ENCODE measurements around the gene SNCG.
"Not testable (repeated sequence)": the region's sequence is repeated elsewhere in the genome, so short reads cannot be mapped to it uniquely, and the experiment has no call there.

Gene SNCG

DNA sequence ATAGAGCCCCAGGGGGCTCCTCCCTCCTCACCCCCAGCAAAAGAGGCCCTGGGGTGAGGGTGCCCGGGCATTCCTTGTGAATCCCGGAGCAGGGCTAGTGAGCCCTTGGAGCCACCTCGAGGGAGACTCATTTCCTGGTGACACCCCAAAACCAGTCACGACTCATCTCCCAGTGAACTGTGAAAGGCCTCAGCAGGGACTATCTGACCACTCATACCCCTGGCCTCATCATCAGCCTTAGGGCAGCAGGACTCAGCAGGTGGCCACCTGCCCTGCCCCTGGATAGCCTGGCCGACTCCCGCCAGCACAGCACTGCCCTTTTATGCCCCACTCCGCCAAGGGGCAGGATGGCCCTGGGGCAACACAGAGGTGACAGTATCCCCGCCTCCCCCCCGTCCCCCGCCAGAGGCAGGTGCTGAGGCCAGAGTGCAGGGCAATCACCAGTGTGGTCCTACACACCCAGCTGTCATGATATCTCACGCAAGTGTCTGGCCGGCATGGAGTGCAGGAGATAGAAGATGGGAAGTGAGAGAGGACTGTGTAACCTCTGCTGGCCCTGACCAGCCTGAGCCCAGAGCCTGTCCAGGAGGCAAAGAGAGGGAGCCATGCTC, 3.2 kb downstream of the SNCG start:
- DNase-seq = no peak

DNA sequence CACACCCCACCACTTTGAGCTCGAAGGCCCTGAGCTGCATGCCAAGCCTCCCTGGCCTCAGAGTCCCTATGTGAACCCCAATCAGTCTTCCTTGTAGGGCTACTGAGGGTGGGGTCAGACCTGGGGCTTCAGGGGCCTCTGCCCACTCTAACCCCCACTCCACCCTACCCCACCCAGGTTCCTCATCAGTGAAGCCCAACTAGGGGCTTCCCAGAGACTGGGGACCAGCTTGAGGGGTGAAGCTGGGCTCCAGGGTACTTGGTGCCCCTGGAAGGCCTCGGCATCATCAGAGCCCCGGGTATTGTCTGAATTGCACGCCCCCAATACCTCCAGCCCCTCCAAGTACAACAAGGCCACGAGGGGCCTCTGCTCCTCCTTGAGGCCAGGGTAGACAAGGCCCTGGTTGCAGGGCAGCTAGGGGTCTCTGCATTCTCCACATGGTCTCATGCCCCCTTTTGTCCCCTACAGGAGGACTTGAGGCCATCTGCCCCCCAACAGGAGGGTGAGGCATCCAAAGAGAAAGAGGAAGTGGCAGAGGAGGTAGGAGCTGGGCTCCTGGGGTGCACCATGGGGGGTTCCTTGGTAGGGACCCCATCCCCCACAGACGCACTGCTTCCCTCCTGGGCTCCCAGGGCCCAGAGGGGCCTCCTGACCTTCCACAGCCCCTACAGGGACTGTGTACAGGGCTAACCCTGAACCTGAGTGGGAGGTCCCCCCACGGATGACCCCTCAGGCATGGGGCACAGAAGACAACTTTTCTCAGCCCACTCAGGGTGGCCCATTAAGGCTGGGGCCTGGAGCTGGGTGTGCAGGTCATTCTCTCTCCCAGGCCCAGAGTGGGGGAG, 4.0 kb downstream of the SNCG start:
- no peak for DNase-seq

DNA sequence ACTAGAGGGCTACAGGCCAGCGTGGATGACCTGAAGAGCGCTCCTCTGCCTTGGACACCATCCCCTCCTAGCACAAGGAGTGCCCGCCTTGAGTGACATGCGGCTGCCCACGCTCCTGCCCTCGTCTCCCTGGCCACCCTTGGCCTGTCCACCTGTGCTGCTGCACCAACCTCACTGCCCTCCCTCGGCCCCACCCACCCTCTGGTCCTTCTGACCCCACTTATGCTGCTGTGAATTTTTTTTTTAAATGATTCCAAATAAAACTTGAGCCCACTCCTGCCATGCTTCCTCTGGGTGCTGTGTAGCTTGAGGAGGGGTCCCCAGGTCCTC, 4.5 kb downstream of the SNCG start:
- DNase-seq = no peak

- DNase-seq = no peak
Observed at GRCh38 chr10:86963341-86963919, 5.0 kb downstream of the SNCG start.

- no peak for DNase-seq
Observed at GRCh38 chr10:86964061-86964846, 5.9 kb downstream of the SNCG start.

GRCh38 chr10:86964847-86965190, 6.4 kb downstream of the SNCG start:
- DNase-seq = no peak

DNA sequence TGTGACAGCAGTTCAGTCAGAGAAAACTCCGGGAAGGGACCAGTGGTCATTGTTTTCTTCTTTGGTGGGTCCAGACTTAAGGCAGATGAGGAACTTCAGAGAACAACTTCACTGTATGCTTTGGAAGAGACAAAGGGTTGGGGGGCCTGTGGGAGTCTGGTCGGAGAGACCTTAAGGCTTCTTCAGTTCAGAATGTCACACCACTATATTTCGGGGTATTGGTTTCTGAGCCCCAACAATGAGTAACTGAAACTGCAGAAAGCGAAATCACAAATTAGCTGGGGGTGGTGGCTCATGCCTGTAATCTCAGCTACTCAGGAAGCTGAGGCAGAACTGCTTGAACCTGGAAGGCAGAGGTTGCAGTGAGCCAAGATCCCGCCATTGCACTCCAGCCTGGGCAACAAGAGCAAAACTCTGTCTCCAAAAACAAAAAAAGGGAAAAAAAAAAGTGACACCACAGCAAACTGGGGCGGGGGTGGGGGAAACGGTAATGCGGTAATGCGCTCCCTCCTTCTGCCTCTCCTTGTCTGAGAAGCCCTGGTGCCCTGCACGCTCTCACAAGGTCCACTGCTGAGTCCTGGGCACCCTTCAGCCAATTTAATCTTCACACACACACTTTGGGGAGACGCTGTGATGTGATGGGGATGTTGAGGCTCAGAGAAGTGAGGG, 7.7 kb downstream of the SNCG start:
- DNase-seq = no peak

DNA sequence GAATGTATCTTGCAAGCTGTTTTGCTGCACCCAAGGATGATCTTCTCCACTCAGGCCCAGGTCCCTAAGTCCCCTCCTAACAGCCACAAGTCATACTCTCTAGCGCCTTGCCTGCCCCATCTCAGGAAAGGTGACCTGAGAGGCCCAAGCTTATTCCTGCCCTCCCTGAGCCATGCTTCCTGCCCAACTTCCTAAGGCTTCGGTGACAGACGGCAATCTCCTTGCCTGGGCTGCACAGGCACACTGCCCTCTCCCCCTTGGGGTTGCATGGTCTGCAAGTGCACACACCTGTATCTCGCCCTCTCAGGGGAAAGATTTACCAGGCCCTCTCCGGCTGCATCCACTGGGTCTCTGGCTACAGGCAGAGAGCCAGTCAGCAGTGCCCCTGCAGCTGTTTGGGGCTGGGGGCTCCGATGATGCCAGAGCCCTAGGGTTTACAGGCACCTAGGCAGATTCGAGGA, 9.1 kb downstream of the SNCG start:
- DNase-seq = no peak

DNA sequence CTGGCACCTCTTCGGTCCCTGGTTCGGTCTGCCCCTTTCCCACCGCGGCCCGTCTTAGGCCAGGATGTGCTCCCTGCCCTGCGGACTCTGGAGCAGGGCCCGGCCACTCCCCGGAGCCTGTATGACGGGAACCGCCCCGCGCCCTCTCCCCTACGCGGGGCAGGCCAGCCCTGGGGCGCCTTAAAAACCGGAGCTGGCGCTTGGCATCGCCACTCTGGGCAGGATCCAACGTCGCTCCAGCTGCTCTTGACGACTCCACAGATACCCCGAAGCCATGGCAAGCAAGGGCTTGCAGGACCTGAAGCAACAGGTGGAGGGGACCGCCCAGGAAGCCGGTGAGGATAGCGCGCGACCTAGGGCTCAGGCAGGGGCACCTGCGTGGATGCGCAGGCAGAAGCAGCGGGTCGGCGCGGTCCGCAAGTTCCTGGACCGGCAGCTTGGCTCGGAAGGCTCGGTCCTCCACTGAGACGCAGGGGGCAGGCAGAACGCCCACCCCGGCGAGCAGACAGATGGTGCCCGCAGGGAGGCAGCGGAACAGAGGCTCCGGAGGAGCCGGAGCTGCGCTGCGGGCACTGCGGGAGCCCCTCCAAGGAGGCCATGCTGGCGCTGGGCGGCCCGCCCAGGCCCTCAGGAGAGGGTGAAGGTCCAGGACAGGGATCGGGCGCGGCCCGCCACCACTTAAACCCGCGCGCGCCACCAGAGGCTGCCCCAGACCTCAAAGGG, 10.0 kb downstream of the SNCG start, which contains the start of gene ADIRF:
Gene ADIRF, plus strand, starts transcription at position 212 of the 723 bp plus-strand sequence. Its CDS starts 63 bp downstream, at position 275.
- no peak for DNase-seq

GRCh38 chr10:86968994-86969355, 10.6 kb downstream of the SNCG start:
- no peak for DNase-seq

DNA sequence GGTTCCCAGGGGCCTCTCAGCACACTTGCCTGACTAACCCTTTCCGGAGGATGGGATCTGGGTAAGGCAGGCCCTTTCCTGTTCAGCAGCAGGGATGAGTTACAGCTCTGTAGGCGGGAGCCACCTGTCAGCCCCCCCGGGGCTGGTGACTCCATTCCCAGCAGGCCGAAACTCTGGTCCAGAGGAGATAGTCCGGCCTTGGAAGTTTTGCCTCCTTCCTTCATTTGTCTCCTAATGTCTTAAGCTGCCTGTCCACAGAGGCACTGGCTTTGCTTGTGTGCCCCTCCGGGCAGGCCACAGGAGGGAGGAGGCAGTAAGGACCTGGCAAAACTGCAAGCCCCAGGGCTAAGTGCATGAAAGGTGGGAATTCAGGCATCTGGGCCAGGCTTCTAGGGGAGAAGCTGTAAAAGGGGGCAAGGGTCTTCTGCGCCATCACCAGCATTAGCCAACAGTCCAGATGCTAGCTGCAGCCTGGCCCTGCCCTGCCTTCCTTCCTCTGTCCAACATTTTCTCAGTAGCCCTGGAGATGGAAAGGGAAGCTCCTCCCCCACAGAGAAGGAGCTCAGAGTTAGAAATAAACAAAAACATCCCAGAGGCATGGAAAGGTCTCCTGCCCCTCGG, 11.1 kb downstream of the SNCG start:
- no peak for DNase-seq

DNA sequence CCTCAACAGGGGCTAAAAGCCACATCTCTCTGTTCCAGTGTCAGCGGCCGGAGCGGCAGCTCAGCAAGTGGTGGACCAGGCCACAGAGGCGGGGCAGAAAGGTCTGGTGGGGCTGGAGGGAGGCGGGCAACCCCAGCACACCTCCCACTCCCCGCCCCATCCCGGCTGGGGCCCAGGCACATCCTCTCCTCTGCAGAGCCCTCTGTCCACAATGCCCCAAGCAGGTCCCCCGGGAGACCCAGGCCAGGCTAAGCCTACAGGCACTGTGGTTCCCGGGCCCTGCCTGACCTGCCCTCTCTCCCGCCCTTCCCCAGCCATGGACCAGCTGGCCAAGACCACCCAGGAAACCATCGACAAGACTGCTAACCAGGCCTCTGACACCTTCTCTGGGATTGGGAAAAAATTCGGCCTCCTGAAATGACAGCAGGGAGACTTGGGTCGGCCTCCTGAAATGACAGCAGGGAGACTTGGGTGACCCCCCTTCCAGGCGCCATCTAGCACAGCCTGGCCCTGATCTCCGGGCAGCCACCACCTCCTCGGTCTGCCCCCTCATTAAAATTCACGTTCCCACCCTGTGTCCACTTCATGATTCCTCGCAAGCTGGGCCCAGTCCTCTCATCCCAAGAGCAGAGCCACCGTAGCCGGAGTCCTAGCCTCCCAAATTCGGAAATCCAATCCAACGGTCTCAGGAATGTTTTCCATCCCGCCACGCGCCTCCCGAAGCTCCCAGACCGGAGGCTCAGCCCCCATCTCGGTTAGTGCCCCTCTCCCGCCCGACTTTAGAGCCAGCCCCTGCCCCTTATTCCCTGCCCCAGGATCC, 12.0 kb downstream of the SNCG start:
- DNase-seq = no peak

DNA sequence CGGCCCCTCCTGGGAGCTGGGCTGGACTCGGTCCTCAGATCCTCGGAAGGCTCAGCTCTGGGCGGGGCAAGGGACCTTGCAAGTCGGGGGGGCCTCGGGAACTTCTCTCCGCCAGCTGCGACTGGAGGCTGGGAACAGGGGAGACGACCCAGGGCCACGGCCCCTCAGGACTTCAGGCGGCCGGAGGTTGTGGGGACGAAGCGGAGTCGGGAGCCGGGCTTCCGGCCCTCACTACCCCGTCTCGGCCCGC, 12.5 kb downstream of the SNCG start:
- no peak for DNase-seq

GRCh38 chr10:86971232-86971991, 13.0 kb downstream of the SNCG start:
- DNase-seq = no peak

DNA sequence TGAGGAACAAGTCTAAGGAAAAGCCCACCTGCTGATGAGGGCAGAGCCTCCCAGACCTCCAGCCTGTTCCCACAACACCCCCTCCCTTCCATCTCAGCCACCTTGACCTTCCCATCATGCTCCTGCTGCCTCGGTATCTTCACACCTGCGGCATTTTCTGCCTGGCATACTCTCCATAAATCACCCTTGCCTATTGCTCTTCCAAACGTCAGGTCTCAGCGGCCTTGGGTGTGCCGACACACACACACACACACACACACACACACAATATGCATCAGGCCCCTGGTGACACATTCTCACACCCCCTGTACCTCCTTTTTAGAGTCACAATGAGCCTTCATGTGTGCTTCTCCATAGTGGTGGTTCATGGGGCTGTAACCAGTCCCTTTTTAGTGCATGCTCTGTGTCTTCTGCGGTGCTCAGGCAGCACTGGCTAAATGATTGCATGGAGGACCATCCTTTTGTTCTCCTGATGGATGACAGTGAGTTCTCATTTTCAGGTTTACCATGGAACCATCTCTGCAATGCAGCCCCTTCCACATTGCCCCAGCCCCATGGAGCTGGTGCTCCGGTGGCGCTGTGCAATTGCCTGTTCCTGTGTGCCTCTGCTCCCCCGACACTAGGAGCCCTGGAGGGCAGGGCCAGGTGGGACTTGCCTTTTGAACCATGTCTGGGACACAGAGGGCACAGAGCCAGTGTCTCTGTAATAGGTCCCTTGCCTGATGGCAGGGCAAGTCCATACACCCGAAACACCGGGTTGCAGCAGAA, 14.4 kb downstream of the SNCG start:
- DNase-seq = no peak

GRCh38 chr10:86974484-86974883, 16.1 kb downstream of the SNCG start:
- no peak for DNase-seq

GRCh38 chr10:86976362-86977056, 18.1 kb downstream of the SNCG start:
- DNase-seq = no peak

DNA sequence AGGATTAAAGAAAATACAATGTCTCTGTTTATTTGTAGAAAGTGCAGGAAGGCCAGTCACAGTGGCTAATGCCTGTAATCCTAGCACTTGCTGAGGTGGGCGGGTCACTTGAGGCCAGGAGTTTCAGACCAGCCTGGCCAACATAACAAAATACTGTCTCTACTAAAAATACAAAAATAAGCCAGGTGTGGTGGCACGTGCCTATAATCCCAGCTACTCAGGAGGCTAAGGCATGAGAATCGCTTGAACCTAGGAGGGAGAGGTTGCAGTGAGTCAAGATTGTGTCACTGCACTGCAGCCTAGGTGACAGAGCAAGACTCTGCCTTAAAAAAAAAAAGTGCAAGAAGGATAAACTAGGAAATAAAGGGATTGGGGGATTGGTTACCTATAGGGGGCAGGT, 20.1 kb downstream of the SNCG start:
- DNase-seq = not testable (repeated sequence)

GRCh38 chr10:86979296-86979818, 21.0 kb downstream of the SNCG start:
- DNase-seq = no peak

All from SHP77 treated with DMSO at 0.1 percent for 48 hours (cell line).